Measurements from ENCODE around the gene TAAR6.
"Not testable (repeated sequence)": the region's sequence is repeated elsewhere in the genome, so short reads cannot be mapped to it uniquely, and the experiment has no call there.

The TAAR6 gene

GRCh38 chr6:132592855-132593254, 22.7 kb downstream of the TAAR6 start:
- DNase-seq = no peak

- DNase-seq = no peak
Observed at GRCh38 chr6:132596201-132596600, 26.1 kb downstream of the TAAR6 start.

GRCh38 chr6:132598473-132598872, 28.4 kb downstream of the TAAR6 start:
- DNase-seq = no peak

GRCh38 chr6:132600900-132601299, 30.8 kb downstream of the TAAR6 start:
- not testable (repeated sequence) for DNase-seq

- DNase-seq = no peak
Observed at GRCh38 chr6:132604635-132605152, 34.6 kb downstream of the TAAR6 start.

DNA sequence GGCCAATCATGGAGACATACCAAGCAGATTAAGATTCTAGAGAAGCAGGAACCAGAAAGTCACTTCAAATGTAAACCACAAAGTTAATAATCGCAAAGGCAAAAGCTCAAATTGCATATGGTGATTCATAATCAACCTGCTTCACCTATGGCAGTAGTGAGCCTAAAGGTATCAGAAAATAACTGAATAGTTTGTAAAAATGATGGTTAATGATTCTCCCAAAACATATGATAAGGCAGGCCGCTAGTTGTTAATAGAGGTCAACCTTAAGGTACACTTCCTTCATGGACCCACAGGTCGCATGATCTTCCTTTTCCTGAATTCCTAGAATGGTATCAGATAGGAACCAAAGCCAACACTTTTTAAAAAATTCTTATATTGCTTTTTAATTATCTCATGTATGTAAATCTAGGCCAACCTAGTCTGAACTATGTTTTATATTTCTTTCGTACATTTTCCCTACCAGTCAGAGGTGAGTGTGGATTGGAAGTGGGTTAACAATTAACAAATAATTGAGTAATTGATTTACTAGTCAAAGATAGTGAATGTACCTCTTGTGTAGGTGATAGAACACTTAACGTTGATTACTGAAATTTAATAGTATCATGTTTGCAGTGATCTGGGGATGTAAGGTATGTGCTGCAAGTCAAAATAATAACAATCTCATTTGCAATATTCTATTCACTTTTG, 37.6 kb downstream of the TAAR6 start:
- DNase-seq = no peak

- no peak for DNase-seq
Observed at GRCh38 chr6:132611616-132612015, 41.5 kb downstream of the TAAR6 start.

DNA sequence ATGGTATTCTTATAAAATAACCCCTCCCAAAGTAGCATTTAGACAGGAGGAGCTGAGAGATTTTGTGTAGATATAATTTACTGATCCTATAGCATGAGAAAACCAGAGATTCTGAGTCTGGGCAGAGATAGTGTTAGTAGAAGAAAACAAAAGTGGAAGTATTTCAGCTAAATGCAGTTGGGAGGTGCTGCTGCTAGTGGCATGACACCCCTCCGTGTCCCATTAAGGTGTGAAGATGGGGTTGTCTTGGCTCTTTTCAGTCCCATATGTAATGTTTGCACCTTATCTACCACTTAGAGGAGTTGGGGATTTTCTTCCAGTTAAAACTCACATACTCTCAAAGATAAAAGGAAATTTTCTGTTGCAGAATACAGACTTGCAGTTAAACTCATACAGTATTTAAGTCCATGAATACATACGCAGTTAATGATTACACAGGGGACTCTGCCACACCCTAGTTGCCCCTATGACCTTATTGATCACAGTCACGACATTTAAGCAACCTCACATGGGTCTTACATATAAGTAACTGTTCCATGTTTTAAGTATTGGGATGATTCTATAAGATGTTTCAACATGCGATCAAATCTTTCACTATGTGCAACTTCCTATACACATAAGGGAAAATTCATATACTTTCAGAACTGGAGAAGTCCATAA, 42.5 kb downstream of the TAAR6 start:
- DNase-seq = no peak

GRCh38 chr6:132614554-132614953, 44.4 kb downstream of the TAAR6 start:
- DNase-seq = no peak

GRCh38 chr6:132616677-132617076, 46.6 kb downstream of the TAAR6 start:
- DNase-seq = no peak

Measured in effector CD4-positive, alpha-beta T cell (primary cell).